GM19238 (cell line): ENCODE data around the gene TFB1M.
"Not testable (repeated sequence)": the region's sequence is repeated elsewhere in the genome, so short reads cannot be mapped to it uniquely, and the experiment has no call there.

Experiments used
- DNase-seq: peaks from one replicate; pipeline ENCODE4 v3.0.0; 2011; ENCODE audit warnings: low spot score; ENCODE audit not compliant: insufficient read length

The TFB1M gene

DNA sequence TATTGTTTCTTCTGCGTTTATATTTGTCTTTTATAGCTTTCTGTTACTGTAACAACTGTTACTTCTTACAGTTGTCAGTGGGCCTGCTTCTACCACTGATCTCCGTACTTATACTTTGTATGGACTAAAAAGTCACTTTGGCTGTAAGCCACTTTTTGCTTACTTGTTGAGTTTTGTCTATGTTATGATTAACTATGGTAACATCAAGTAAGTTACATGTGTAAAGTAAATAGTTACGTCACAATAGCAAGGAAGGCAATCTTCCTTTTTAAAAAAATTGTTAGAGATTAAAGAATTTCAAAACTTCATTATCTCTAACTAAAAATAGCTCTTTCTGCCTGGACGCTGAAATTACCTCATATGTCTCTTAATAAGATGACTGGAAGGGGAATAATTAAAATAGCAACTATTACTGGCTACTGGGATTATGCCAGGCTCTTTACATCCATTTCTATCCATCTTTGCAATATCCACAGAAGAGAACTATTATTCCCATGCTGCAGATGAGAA, 10.9 kb downstream of the TFB1M start:
- no peak for DNase-seq

DNA sequence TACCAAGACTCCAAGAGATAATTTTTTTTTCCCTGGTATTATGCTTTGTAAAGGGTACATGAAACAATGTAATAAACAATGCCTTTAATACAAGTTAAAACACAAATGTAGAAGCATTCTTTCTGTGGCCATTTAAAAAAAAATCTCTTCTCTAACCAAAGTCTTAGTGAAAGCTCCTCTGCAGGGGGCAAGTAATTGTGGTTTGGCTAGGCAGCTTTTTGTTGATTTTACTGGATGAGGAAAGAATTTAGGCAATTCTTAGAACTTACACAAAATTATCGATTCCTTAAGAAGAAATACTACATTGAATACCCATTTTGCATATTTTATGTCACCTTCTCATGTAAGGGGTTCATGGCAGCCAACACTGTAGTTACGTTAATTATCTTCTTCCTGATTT, 12.4 kb downstream of the TFB1M start:
- no peak for DNase-seq

DNA sequence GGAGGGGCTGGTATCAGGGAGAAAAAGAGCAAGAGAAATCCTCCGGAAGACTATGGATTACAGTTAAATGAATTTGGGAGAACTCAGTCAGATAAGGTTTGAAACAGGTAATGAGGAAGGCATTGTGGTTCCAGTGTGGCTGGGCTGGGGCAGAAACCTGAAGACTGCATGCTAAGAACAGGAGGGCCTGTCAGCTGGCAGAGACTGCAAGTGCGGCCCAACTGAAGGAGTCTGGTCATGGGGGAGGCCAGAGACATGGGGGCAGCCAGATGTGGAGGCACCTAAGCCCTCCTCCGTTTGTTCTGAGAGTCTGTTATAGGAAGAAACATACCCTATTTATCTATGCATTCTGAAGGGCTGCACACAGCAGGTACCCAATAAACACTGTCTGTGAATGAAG, 16.6 kb downstream of the TFB1M start:
- no peak for DNase-seq

GRCh38 chr6:155292711-155293110, 21.6 kb downstream of the TFB1M start:
- no peak for DNase-seq

GRCh38 chr6:155291291-155291690, 23.0 kb downstream of the TFB1M start:
- DNase-seq: no peak

- DNase-seq: no peak
Observed at GRCh38 chr6:155290491-155290890, 23.8 kb downstream of the TFB1M start.

- no peak for DNase-seq
Observed at GRCh38 chr6:155287762-155288161, 26.5 kb downstream of the TFB1M start.

- DNase-seq: no peak
Observed at GRCh38 chr6:155284775-155285174, 29.5 kb downstream of the TFB1M start.

DNA sequence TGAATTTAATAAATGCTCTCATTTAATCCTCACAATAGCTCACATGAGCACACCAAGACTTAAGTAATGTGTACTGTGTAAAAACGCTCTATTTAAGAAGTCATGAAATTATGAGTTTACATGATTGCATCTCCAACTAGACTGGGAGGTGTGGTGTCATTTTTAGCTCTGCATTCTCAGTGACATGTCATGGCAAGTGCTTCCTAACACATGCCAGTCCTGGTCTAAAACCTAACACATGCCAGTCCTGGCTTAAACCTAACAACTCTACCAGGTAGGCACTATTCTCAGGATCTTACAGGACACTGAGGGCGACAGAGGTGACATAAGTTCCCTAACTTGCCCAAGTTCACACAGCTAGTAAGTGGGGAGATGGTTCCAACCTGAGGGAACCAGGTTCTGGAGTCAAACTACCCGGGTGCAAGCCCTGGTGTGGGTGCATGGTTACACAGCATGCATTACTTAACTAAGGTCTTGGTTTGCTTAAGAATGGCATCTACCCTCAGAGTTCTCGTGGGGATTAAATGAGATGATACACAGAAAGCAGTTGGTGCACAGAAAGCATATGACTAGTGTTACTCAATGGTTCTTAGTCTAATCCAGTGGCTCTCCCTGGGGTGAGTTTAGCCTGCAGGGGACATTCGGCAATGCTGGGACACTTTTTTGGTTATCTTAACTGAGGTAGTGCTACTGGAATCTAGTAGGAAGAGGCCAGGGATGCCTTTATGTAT, 35.8 kb downstream of the TFB1M start:
- no peak for DNase-seq

DNA sequence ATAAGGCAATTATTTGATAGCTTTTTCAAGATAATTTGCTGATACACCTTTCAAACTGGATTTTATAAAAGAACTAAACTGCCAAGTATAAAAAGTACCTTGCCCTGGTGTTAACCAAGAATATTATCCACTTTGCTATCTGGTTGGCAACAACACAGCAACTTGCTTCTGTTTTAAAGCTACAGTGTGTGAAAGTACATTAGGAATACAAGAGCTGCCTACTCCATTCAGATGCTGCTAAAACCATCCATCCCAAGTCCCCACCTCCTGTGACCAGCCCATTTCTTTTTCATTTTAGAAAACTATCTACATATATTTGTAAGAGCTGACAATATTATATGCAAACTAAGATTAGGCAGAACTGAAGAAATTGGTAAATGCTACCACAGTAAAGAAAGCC, 37.6 kb downstream of the TFB1M start:
- DNase-seq: no peak

DNA sequence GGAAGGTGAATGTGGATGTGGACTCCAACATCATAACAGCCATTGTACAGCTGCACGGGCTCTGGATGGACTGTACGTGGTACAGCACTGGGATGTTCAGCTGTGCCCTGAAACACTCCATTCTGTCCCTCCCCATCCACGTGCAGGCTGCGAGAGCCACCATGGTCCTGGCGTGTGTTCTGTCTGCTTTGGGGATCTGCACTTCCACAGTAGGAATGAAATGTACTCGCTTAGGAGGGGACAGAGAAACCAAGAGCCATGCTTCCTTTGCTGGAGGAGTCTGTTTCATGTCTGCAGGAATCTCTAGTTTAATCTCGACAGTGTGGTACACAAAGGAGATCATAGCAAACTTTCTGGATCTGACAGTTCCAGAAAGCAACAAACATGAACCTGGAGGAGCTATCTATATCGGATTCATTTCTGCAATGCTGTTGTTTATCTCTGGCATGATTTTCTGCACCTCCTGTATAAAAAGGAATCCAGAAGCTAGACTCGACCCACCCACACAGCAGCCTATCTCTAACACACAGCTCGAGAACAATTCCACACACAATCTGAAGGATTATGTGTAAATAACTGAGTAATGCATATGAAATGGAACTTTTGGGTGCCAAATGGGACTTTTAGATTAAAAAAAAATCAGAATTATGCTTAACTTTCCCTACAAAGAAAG, 38.3 kb downstream of the TFB1M start:
- no peak for DNase-seq

- DNase-seq: no peak
Observed at GRCh38 chr6:155274533-155274932, 39.8 kb downstream of the TFB1M start.

DNA sequence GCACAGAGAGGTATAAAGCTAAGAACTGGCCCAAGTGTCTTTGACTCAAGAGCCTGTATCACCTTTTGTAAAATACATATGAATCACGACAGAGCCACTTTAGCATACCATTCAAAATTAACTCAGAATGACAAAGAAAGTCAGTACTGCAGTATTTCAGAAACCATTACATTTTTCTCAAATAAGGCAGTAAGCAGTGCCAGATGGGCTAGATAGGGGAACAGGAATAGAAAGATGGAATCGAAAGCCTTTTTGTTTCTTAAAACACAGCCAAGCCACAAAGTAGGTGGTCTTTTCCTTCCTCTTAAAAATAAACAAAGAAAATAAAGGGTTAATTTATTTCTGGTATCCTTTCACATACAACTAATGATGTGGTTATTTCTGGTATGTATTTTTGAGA, 40.2 kb downstream of the TFB1M start:
- DNase-seq: no peak

GRCh38 chr6:155273431-155273830, 40.9 kb downstream of the TFB1M start:
- DNase-seq: no peak

- no peak for DNase-seq
Observed at GRCh38 chr6:155272353-155273232, 41.7 kb downstream of the TFB1M start.

DNA sequence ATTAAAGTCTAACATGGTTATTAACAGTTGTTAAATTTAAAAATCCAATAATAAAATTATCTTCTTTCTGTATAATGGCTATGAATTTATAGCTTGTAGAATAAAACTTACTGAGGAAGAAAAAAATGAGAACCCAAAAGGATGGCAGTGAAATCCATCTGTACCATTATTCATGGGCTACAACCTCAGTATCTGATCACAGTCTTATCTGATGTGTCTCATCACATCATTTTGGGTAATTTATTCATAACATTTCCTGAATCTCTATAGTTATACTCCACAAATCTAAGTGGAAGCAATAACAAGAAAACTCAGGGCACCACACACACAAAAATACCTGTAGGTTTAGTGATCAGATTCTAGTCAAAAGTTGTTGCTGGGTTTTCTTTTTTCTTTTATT, 43.1 kb downstream of the TFB1M start:
- DNase-seq: no peak

DNA sequence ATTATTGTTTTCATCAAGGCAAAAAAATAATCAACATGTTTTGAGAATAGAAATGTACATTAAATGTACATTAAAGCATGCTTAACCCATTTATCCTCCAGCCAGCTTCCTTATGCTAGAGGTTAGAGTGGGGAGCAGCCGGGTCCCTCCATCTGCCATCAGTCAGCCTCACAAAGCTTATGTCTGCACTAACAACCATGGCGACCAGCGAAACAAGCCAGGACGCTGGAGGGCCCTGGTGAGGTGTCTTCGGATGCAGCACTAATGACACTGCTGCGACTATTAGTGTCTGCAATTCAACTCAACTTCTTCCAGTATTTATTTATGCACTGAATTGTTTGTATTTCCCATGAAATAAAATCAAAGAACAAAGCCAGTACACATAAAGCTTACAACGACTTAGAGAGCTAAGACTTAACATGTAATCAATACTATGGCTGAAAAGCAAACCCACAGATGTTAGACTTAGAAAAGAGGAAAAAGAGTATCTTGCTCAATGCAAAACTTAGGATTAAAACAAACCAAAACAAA, 43.7 kb downstream of the TFB1M start:
- DNase-seq: no peak

DNA sequence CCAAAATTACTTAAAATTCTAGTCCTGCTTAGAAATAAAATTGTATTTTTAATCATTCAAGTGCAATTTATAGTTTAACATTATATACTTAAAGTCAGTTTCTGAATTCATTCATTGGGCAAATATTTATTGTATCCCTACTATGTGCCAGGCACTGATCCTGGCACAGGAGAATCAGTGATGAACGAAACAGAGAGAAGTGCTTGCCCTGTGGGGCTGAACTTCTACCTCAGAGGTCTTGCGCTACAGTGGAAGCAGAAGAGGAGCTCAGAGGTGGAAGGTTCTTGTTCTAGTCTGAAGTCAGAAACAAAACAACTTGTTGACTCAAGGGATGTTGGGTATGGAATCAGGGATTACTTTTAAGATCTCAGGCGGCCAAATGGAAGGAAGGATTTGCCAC, 44.5 kb downstream of the TFB1M start:
- DNase-seq: no peak

- DNase-seq: not testable (repeated sequence)
Observed at GRCh38 chr6:155268088-155268867, 46.0 kb downstream of the TFB1M start.

- DNase-seq: no peak
Observed at GRCh38 chr6:155267411-155267810, 46.9 kb downstream of the TFB1M start.
